ENCODE measurements around the gene SLC44A3.

DNA sequence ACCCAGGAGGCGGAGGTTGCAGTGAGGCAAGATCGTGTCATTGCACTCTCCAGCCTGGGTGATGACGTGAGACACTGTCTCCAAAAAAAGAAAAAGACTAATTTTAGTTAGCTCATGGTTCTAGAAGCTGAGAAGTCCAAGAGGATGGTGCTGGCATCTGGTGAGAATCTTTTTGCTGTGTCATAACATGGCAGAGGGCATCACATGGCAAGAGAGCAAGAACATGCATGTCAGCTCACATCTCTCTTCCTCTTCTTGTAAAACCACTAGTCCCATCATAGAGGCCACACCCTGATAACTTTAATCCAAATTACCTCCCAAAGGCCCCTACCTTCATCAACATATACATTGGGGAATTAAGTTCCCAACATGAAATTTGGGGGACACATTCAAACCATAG is 120.6 kb downstream of the SLC44A3 start:
- no peak for TF ChIP-seq POLR2A (IDR thresholded peaks at IDR 0.05; ENCODE audit: extremely low read depth, insufficient read length)
- TF ChIP-seq, protein P1, sequence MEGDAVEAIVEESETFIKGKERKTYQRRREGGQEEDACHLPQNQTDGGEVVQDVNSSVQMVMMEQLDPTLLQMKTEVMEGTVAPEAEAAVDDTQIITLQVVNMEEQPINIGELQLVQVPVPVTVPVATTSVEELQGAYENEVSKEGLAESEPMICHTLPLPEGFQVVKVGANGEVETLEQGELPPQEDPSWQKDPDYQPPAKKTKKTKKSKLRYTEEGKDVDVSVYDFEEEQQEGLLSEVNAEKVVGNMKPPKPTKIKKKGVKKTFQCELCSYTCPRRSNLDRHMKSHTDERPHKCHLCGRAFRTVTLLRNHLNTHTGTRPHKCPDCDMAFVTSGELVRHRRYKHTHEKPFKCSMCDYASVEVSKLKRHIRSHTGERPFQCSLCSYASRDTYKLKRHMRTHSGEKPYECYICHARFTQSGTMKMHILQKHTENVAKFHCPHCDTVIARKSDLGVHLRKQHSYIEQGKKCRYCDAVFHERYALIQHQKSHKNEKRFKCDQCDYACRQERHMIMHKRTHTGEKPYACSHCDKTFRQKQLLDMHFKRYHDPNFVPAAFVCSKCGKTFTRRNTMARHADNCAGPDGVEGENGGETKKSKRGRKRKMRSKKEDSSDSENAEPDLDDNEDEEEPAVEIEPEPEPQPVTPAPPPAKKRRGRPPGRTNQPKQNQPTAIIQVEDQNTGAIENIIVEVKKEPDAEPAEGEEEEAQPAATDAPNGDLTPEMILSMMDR (IDR thresholded peaks at IDR 0.05; ENCODE audit: low read depth, low read length), result no peak
- TF ChIP-seq MYC (IDR thresholded peaks at IDR 0.05; ENCODE audit: low read depth, low read length), result no peak
